NCI-H2029 (cell line): ENCODE results near the gene GRN.
"Not testable (repeated sequence)": the region's sequence is repeated elsewhere in the genome, so short reads cannot be mapped to it uniquely, and the experiment has no call there.

Source experiments
- DNase-seq: peaks from one replicate; lab custom pipeline; 2025; lab: John Stamatoyannopoulos, UW

GRN gene

DNA sequence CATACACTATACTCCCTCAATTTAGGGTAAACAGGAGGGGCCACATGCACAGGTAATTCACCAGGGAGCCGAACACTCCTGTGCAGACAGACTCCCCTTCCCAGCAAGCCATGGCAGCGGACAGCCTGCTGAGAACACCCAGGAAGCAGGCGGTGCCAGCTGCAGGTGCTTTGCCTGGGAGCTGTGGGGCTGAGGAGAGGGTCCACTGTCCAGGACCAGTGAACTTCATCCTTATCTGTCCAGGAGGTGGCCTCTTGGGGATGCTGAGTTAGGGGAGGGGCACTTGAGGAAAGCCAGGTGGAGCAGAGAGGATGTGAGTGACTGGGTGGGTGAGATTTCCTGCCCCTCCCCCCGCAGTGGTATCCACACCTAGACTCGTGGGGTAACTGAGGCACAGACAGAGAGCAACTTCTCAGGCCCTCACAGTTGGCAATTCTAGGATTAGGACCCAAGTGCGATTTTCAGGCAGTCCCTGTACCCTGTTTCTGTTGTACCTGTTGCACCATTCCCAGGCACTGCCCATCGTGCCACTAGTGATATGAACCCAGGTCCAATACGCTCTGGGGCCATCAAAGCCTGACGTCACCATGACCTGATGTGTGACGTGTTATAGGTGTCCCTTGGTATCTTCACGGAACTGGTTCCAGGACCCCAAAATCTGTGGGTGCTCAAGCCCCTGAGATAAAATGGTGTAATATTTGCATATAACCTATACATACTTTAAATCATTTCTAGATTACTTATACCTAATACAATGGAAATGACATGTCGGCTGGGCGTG is 1.2 kb downstream of the GRN start:
- DNase-seq = no peak

GRCh38 chr17:44347206-44348055 is 2.3 kb downstream of the GRN start:
- not testable (repeated sequence) for DNase-seq

GRCh38 chr17:44348234-44348987 is 3.3 kb downstream of the GRN start:
- no peak for DNase-seq

GRCh38 chr17:44348988-44349364 is 3.9 kb downstream of the GRN start:
- no peak for DNase-seq

GRCh38 chr17:44349553-44350070 is 4.5 kb downstream of the GRN start:
- DNase-seq = no peak

GRCh38 chr17:44350733-44351226 is 5.7 kb downstream of the GRN start:
- DNase-seq = no peak

DNA sequence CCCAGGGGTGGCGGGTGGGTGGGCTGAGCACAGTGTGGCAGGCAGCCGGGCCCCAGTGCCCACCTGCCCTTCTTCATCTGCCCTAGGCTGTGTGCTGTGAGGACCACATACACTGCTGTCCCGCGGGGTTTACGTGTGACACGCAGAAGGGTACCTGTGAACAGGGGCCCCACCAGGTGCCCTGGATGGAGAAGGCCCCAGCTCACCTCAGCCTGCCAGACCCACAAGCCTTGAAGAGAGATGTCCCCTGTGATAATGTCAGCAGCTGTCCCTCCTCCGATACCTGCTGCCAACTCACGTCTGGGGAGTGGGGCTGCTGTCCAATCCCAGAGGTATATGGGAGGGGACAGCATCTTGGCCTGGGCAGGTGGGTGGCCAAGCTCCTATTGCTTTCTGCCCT is 6.4 kb downstream of the GRN start:
- DNase-seq = no peak

DNA sequence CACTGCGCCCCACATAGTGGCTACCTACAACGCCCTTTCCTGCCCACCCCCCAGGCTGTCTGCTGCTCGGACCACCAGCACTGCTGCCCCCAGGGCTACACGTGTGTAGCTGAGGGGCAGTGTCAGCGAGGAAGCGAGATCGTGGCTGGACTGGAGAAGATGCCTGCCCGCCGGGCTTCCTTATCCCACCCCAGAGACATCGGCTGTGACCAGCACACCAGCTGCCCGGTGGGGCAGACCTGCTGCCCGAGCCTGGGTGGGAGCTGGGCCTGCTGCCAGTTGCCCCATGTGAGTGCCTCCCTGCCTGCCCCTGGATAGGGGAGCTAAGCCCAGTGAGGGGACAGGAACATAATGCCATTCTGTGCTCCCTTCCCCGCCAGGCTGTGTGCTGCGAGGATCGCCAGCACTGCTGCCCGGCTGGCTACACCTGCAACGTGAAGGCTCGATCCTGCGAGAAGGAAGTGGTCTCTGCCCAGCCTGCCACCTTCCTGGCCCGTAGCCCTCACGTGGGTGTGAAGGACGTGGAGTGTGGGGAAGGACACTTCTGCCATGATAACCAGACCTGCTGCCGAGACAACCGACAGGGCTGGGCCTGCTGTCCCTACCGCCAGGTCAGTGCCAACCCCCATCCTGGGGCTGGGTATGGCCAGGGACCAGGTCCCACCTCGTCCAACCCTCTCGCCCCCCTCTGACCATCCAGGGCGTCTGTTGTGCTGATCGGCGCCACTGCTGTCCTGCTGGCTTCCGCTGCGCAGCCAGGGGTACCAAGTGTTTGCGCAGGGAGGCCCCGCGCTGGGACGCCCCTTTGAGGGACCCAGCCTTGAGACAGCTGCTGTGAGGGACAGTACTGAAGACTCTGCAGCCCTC is 7.1 kb downstream of the GRN start:
- no peak for DNase-seq

DNA sequence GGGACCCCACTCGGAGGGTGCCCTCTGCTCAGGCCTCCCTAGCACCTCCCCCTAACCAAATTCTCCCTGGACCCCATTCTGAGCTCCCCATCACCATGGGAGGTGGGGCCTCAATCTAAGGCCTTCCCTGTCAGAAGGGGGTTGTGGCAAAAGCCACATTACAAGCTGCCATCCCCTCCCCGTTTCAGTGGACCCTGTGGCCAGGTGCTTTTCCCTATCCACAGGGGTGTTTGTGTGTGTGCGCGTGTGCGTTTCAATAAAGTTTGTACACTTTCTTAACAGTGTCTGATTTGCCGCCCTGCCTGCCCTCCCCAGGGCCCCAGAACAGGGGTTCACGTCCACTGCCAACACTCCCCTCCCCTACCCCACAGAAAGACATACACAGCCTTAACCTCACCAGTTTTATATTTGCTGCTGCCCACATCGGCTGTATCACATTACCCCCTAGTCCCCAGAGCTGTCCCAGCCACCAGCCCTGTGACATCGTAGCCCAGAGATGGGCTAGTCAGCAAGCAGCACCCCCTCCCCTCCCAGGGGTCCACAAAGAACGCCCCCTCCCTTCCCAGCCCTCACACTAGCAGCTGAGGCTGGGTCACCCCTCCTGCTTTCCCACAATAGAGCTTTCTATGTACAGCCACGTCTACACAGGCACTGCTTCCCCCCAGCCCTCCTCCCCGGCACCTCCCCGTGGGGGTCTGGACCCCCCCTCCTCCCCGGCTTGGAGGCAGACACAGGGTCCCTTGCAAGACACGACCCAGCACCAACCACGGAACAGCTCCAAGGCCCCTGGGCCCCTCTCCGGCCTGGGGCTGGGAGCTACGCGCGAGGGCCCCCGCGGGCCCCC is 7.9 kb downstream of the GRN start:
- DNase-seq = no peak

GRCh38 chr17:44353672-44354331 is 8.7 kb downstream of the GRN start:
- DNase-seq = no peak

DNA sequence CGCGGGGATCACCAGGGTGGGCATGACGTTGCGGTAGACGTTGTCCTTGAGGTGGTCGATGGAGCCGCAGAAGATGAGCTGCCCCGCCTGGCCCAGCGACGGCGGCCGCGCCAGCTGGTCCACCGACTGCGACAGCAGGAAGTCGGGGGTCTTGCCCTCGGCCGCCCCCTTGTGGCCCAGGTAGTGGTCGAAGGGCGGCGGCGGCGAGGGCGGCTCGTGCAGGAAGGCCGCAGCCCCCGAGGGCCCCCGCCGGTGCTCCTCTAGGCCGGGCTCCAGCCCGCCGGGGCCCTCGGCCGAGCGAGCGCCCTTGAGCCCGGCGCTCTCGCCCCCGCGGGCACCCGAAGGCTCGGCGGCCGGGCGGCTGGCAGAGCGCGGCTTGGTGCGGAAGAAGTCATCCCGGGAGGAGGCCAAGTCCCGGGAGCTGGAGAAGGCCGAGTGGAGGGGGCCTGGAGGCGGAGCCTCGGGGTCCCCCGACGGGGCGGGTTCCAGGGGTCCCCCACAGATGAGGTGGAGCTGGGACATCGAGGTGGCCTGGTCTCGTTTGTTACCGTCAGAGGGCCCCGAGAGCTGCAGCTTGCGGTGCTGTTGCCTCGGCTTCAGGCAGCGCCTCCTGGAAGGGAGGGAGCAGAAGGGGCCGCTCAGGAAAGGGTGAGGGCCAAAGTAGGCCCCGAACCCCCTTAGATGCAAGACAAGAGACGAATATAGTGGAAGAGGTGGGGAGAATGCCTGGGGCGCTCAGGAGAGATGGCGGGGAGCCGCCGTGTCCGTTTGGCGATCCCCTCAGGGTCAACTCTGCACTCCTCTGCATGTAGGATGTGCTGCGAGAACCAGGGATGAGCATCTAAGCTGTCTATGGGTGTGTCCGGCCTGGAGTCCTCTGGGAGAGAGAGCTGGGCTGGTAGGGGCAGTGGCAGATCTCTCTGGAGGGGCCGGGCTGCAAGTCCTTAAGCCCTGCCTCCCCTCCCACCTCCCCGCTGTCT is 9.8 kb downstream of the GRN start:
- no peak for DNase-seq

- no peak for DNase-seq
These were observed 10.6 kb downstream of the GRN start for GRCh38 chr17:44355642-44356099.

DNA sequence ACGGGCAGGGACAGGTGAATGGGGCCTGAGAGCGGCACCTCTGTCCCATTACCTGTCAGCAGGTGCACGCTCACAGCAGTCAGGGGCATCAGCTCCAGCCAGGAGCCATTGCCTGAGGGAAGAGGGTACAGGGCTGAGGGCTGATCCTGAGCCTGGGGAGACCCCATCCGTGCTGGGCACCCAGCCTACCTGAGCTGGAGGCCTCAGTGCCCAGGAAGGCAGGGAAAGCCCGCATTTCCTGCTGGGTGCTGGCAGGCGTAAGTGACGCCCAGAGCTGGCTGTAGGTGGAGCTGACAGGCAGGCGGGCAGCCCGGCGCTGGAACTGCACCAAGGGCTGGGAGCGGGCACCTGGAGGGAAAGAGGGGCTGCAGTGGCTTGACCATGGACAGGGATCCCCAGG is 11.1 kb downstream of the GRN start:
- DNase-seq = no peak

- DNase-seq = no peak
These were observed 13.0 kb downstream of the GRN start for GRCh38 chr17:44358066-44358465.

GRCh38 chr17:44359006-44359405 is 13.9 kb downstream of the GRN start:
- no peak for DNase-seq

GRCh38 chr17:44359458-44360143 is 14.5 kb downstream of the GRN start:
- no peak for DNase-seq

DNA sequence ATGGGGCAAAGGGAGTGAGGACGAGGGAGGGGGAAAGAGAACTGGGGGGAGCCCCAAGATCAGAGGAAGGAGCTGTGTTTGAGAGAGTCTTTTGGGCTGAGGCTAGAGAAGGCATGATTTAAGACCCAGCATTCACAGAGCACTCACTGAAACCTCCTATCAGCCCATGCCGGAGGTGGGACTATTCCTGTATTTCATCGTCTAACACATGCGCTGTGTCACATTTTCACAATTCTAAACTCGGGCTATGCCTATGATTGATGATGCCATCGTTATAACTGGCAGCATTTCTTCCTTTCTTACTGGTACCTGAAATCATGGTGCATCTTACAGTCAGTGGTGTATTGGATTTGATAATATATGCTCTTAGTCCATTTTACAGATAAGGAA is 15.0 kb downstream of the GRN start:
- no peak for DNase-seq

DNA sequence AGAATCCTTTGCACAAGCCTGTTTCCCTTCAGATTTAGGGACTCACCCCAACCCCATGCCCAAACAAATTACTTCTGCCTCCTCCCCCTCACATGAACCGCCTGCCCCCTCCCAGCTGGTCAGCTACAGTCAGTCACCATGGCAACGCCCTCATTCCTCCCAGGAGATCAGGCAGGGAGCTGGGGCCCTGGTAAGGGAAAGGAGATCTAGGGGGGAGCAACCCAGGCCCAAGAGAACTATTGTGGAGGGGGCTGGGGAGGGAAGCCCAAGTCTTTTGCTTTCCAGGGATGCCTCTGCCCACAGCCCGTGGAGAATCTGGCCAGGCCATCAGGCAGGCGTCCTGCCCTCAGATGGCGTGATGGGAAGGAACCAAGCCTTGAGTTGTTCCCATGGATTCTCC is 15.7 kb downstream of the GRN start:
- DNase-seq = no peak
